GM18508 (cell line): ENCODE measurements around the gene SIK3.
A peak's percentile ranks its signal among the peaks of the same experiment; 100 is the strongest.

ENCODE experiments used
- ATAC-seq: cut with Tn5 transposase; IDR thresholded peaks from one replicate; pipeline ENCODE4 v1.9.1; 2021; ENCODE audit warnings: moderate number of reproducible peaks; ENCODE audit not compliant: insufficient read depth, unreplicated experiment

SIK3 gene

GRCh38 chr11:116911976-116912734, 186.1 kb downstream of the SIK3 start:
- no peak for ATAC-seq

- no peak for ATAC-seq
Observed at GRCh38 chr11:116910847-116911246, 187.4 kb downstream of the SIK3 start.

- ATAC-seq = no peak
Observed at GRCh38 chr11:116910378-116910777, 187.8 kb downstream of the SIK3 start.

GRCh38 chr11:116909245-116909644, 189.0 kb downstream of the SIK3 start:
- no peak for ATAC-seq

- ATAC-seq = no peak
Observed at GRCh38 chr11:116906479-116906878, 191.7 kb downstream of the SIK3 start.

- ATAC-seq = no peak
Observed at GRCh38 chr11:116903090-116903489, 195.1 kb downstream of the SIK3 start.

GRCh38 chr11:116901964-116902688, 196.1 kb downstream of the SIK3 start:
- ATAC-seq = no peak

GRCh38 chr11:116901211-116901610, 197.0 kb downstream of the SIK3 start:
- ATAC-seq = no peak

- no peak for ATAC-seq
Observed at GRCh38 chr11:116896211-116896610, 202.0 kb downstream of the SIK3 start.

GRCh38 chr11:116895048-116895757, 203.0 kb downstream of the SIK3 start:
- no peak for ATAC-seq

GRCh38 chr11:116893906-116894305, 204.3 kb downstream of the SIK3 start:
- no peak for ATAC-seq

- ATAC-seq = no peak
Observed at GRCh38 chr11:116893437-116893836, 204.8 kb downstream of the SIK3 start.

GRCh38 chr11:116892374-116892773, 205.9 kb downstream of the SIK3 start:
- no peak for ATAC-seq

GRCh38 chr11:116891746-116892145, 206.5 kb downstream of the SIK3 start:
- no peak for ATAC-seq

- no peak for ATAC-seq
Observed at GRCh38 chr11:116890607-116891006, 207.6 kb downstream of the SIK3 start.

GRCh38 chr11:116890193-116890592, 208.0 kb downstream of the SIK3 start:
- peak; percentile 60 for ATAC-seq

GRCh38 chr11:116888884-116889549, 209.2 kb downstream of the SIK3 start:
- no peak for ATAC-seq

- ATAC-seq = no peak
Observed at GRCh38 chr11:116888024-116888423, 210.2 kb downstream of the SIK3 start.

GRCh38 chr11:116885951-116886655, 212.1 kb downstream of the SIK3 start:
- ATAC-seq = no peak

GRCh38 chr11:116882386-116882785, 215.8 kb downstream of the SIK3 start:
- ATAC-seq = no peak
